Measurements from ENCODE around the gene MAN2A1. TPM values are rescaled to one million over a fixed set of nuclear protein-coding genes. Genes with fewer than 3 reads are reported as not detected.

The MAN2A1 gene
- polyA plus RNA-seq, 2 of the 4 experiments (the other 2 are of a cell fraction): 15.8 to 51.5 TPM

- peaks cover 19% of the 10 kb centered on the region for H3K4me1 ChIP-seq
- H3K9me3 ChIP-seq: no peaks in the 10 kb centered on the region
- FAIRE-seq (no peak), ATAC-seq (peak; percentile 93 to 95), DNase-seq (ENCODE audit: low read depth in 1 of 2, low spot score in 1 of 2) (peak; percentile 38 to 69)
- WGBS (ENCODE audit: missing lambda C conversion rate): 5% methylated on average over 3 of the region's 3 CpGs
- CTCF ChIA-PET: interaction anchor here (1.2 kb wide), 2 partner anchors 53 to 129 kb away, joined by 3 read pairs; no protein-coding TSS in a partner anchor
- peak; percentile 56 for TF ChIP-seq MAX (IDR thresholded peaks at IDR 0.05)
- TF ChIP-seq EP300 (IDR thresholded peaks at IDR 0.05): no peak
- peak; percentile 19; the same call in 1 of the 2 replicates for TF ChIP-seq FOXS1 (CRISPR knock-in tag; IDR thresholded peaks at IDR 0.05)
- 0 out of 2 replicates have a peak, but pooled peaks have one; percentile 12 for TF ChIP-seq FOSL2 (IDR thresholded peaks at IDR 0.05)
- TF ChIP-seq FOSL2 (CRISPR knock-in tag; IDR thresholded peaks at IDR 0.05): peak; percentile 75
- no peak for TF ChIP-seq HDAC2 (IDR thresholded peaks at IDR 0.05)
- TF ChIP-seq REST (IDR thresholded peaks at IDR 0.05): no peak
- TF ChIP-seq GATA3 (IDR thresholded peaks at IDR 0.05; ENCODE audit: borderline replicate concordance): peak; percentile 33; the same call in 1 of the 2 replicates
- no peak for TF ChIP-seq HOXA7 (CRISPR knock-in tag; IDR thresholded peaks at IDR 0.05)
- TF ChIP-seq JUNB (IDR thresholded peaks at IDR 0.05): peak; percentile 43; the same call in 1 of the 2 replicates
- TF ChIP-seq KDM5A (IDR thresholded peaks at IDR 0.05): no peak
- H3K27ac ChIP-seq: peak overlapping the region; percentile 38 to 69
- POLR2A ChIA-PET: interaction anchor here (1.5 kb wide), 1 partner anchor 53 kb away, joined by 3 read pairs; no protein-coding TSS in a partner anchor
- no peak overlapping the region for H3K4me3 ChIP-seq
- peak overlapping the region; percentile 60 for H3K4me2 ChIP-seq
Observed at GRCh38 chr5:109743770-109744212, 54.1 kb downstream of the MAN2A1 start.

- Histone ChIP-seq H3K4me3 (no peak overlapping the region), H3K4me2 (peak overlapping the region; percentile 60), H3K4me1 (peaks cover 19% of the 10 kb centered on the region), H3K27ac (peak overlapping the region; percentile 38 to 69; a peak in 5 of 6 replicates), H3K9me3 (no peaks in the 10 kb centered on the region)
- no peak for TF ChIP-seq REST (IDR thresholded peaks at IDR 0.05)
- TF ChIP-seq HMGXB4 (CRISPR knock-in tag; IDR thresholded peaks at IDR 0.05; ENCODE audit: borderline replicate concordance): no peak
- no peak for TF ChIP-seq FOSB (CRISPR knock-in tag; IDR thresholded peaks at IDR 0.05)
- TF ChIP-seq SREBF2 (IDR thresholded peaks at IDR 0.05): no peak
- no peak for TF ChIP-seq ZFP36 (IDR thresholded peaks at IDR 0.05; ENCODE audit: borderline replicate concordance, partially characterized antibody)
- TF ChIP-seq HES2 (IDR thresholded peaks at IDR 0.05): no peak
- no peak for TF ChIP-seq HOXB13 (CRISPR knock-in tag; IDR thresholded peaks at IDR 0.05; ENCODE audit: low read depth)
- TF ChIP-seq HOXA7 (CRISPR knock-in tag; IDR thresholded peaks at IDR 0.05): no peak
- no peak for TF ChIP-seq MYC (IDR thresholded peaks at IDR 0.05; ENCODE audit: borderline replicate concordance, low read length)
- TF ChIP-seq TFCP2L1 (CRISPR knock-in tag; IDR thresholded peaks at IDR 0.05): no peak
- no peak for TF ChIP-seq MAX (IDR thresholded peaks at IDR 0.05)
- TF ChIP-seq POLR2A (IDR thresholded peaks at IDR 0.05; ENCODE audit: low read length): no peak
- TF ChIP-seq EHMT2 (IDR thresholded peaks at IDR 0.05; ENCODE audit: low read depth): no peak
- TF ChIP-seq FOXS1 (CRISPR knock-in tag; IDR thresholded peaks at IDR 0.05): no peak
- FAIRE-seq (no peak), DNase-seq (ENCODE audit: low read depth in 1 of 2, low spot score in 1 of 2) (no peak), ATAC-seq (no peak)
- 90% methylated on average over 2 of the region's 2 CpGs for WGBS (ENCODE audit: missing lambda C conversion rate)
- CTCF ChIA-PET: interaction anchor here (1.2 kb wide), 1 partner anchor 129 kb away, joined by 3 read pairs; no protein-coding TSS in a partner anchor
- POLR2A ChIA-PET: interaction anchor here (1.5 kb wide), 1 partner anchor 53 kb away, joined by 3 read pairs; no protein-coding TSS in a partner anchor
Observed at GRCh38 chr5:109744261-109744660, 54.5 kb downstream of the MAN2A1 start.
